Testis (tissue), 3 donors: ENCODE data around the gene STX18. TPM values are rescaled to one million over a fixed set of nuclear protein-coding genes. Genes with fewer than 3 reads are reported as not detected.

Experiments
- DNase-seq: peaks from one replicate; pipeline ENCODE4 v3.0.0-alpha.2; 2019
- H3K27ac ChIP-seq, 2 donors: fragments of 200-600 bp; sonication (generic); one replicate each; pipeline ENCODE4 v1.5.1; 2019
- H3K27me3 ChIP-seq: fragments of 200-600 bp; sonication (generic); one replicate; pipeline ENCODE4 v1.5.1; 2019
- H3K36me3 ChIP-seq: fragments of 200-600 bp; sonication (generic); one replicate; pipeline ENCODE4 v1.5.1; 2017; ENCODE audit warnings: low read depth; ENCODE audit errors: missing control alignments
- H3K4me1 ChIP-seq: fragments of 200-600 bp; sonication (generic); one replicate; pipeline ENCODE4 v1.5.1; 2019
- H3K4me3 ChIP-seq, 2 donors: fragments of 200-600 bp; sonication (generic); one replicate each; pipeline ENCODE4 v1.5.1; 2017 to 2019
- H3K9me3 ChIP-seq: fragments of 200-600 bp; sonication (generic); one replicate; pipeline ENCODE4 v1.5.1; 2017
- POLR2A ChIP-seq: fragments of 450-650 bp; IDR thresholded peaks from one replicate; pipeline ENCODE4 v1.6.1; 2017; ENCODE audit warnings: antibody characterized with exemption, mild to moderate bottlenecking, moderate library complexity
- WGBS, 2 donors: methylation state at CpG; one replicate each; pipeline ENCODE4 v1.1.5; 2018; 5-methylcytosine and 5-hydroxymethylcytosine counted together
- intact Hi-C: fragments of 100-400 bp; cut with DNase I; formaldehyde crosslinking; loops from one replicate; pipeline ENCODE4 v1.15.1; 2023; ENCODE audit warnings: low total_unique reads
- polyA plus RNA-seq: library from polyadenylated mRNA; stranded (reverse); fragments of 350-450 nt; fragmentation: Illumina TruSeq; extraction: RNeasy Lipid Tissue Mini Kit (QIAGEN cat#74804); gene quantifications from one replicate; pipeline ENCODE4 v1.2.3, GENCODE V29; 2014; ENCODE audit warnings: low read depth, low replicate concordance; ENCODE audit not compliant: insufficient read depth
- total RNA-seq, 2 donors: library from RNA; depleted of rRNA; stranded (reverse); fragments of >200 nt; gene quantifications; one replicate each; pipeline ENCODE4 v1.2.3, GENCODE V29; 2016
- TF ChIP-seq, protein P1 (sequence below), 3 experiments: fragments of 450-650 bp in 2 of 3; fragments of 200-600 bp in 1 of 3; sonication (generic) in 1 of 3; IDR thresholded peaks; one replicate each; pipeline ENCODE4 v1.5.1; 2016 to 2019; ENCODE audit warnings: antibody characterized with exemption in 3 of 3, mild to moderate bottlenecking in 2 of 3, moderate library complexity in 1 of 3

STX18 gene
- total and polyA plus RNA-seq, 3 donors from 2014 or later = 53.5 to 111 (median 55.0) TPM

GRCh38 chr4:4418676-4419390, 123.0 kb downstream of the STX18 start:
- DNase-seq = peak; percentile 8

DNA sequence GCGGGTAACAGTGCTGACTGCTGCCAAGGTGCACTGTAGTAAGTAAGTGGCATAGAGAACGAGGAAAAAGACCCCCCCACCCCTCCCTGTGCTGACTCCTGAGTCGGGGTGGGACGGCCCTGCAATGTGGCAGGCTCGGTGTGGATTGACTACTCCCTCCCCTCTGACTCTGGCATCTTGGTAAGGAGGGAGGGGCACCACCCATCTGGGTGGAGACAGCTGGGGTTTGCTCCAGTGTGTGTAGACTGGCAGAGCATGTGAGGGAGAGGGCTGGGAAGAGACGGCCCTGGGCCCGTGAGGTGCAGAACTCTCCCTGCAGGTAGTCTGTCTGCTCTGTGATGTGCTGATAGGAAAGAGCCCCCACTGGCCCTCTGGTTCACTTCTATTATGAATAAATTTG, 124.0 kb downstream of the STX18 start:
- H3K27me3 ChIP-seq = no peaks in the 10 kb centered on the region
- no peaks in the 10 kb centered on the region for H3K4me1 ChIP-seq
- H3K36me3 ChIP-seq = no peaks in the 10 kb centered on the region
- H3K27ac ChIP-seq = no peak overlapping the region
- no peaks in the 10 kb centered on the region for H3K9me3 ChIP-seq
- H3K4me3 ChIP-seq = no peak overlapping the region
- intact Hi-C loops = no loop called here
- DNase-seq = peak; percentile 12
- 68 to 83% methylated on average over 7 of the region's 7 CpGs for WGBS, 2 donors
- TF ChIP-seq POLR2A = no peak
- TF ChIP-seq, protein P1, sequence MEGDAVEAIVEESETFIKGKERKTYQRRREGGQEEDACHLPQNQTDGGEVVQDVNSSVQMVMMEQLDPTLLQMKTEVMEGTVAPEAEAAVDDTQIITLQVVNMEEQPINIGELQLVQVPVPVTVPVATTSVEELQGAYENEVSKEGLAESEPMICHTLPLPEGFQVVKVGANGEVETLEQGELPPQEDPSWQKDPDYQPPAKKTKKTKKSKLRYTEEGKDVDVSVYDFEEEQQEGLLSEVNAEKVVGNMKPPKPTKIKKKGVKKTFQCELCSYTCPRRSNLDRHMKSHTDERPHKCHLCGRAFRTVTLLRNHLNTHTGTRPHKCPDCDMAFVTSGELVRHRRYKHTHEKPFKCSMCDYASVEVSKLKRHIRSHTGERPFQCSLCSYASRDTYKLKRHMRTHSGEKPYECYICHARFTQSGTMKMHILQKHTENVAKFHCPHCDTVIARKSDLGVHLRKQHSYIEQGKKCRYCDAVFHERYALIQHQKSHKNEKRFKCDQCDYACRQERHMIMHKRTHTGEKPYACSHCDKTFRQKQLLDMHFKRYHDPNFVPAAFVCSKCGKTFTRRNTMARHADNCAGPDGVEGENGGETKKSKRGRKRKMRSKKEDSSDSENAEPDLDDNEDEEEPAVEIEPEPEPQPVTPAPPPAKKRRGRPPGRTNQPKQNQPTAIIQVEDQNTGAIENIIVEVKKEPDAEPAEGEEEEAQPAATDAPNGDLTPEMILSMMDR (IDR thresholded peaks at IDR 0.05) = no peak

More at GRCh38 chr4:4418676-4419390, 123.0 kb downstream of the STX18 start:
- Histone ChIP-seq H3K4me1 (no peaks in the 10 kb centered on the region), H3K27ac (no peak overlapping the region), H3K36me3 (no peaks in the 10 kb centered on the region), H3K27me3 (no peaks in the 10 kb centered on the region), H3K4me3 (no peak overlapping the region), H3K9me3 (no peaks in the 10 kb centered on the region)
- whole genome bisulfite sequencing, 2 donors = 73 to 76% methylated on average over 19 of the region's 19 CpGs
- TF ChIP-seq POLR2A = no peak
- TF ChIP-seq, protein P1 (IDR thresholded peaks at IDR 0.05) = no peak
- intact Hi-C loops = no loop called here

DNA sequence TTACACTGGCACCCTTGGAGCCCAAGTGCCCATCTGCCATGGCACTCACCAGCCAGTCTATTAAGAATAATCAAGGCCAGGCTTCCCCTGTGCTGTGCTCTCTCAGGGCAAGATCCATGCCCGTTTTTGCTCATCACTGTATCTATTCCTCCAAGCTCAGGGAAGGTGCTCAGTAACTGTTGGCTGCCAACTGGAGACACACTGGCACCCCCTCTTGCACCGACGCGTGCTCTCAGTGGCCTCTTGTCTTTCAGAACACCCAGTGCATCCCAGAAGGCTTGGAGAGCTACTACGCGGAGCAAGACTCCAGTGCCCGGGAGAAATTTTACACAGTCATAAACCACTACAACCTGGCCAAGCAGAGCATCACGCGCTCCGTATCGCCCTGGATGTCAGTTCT, 124.9 kb downstream of the STX18 start:
- no peak overlapping the region for H3K27ac ChIP-seq
- 94% methylated on average over 11 of the region's 11 CpGs for WGBS, 2 donors
- H3K36me3 ChIP-seq = no peaks in the 10 kb centered on the region

DNA sequence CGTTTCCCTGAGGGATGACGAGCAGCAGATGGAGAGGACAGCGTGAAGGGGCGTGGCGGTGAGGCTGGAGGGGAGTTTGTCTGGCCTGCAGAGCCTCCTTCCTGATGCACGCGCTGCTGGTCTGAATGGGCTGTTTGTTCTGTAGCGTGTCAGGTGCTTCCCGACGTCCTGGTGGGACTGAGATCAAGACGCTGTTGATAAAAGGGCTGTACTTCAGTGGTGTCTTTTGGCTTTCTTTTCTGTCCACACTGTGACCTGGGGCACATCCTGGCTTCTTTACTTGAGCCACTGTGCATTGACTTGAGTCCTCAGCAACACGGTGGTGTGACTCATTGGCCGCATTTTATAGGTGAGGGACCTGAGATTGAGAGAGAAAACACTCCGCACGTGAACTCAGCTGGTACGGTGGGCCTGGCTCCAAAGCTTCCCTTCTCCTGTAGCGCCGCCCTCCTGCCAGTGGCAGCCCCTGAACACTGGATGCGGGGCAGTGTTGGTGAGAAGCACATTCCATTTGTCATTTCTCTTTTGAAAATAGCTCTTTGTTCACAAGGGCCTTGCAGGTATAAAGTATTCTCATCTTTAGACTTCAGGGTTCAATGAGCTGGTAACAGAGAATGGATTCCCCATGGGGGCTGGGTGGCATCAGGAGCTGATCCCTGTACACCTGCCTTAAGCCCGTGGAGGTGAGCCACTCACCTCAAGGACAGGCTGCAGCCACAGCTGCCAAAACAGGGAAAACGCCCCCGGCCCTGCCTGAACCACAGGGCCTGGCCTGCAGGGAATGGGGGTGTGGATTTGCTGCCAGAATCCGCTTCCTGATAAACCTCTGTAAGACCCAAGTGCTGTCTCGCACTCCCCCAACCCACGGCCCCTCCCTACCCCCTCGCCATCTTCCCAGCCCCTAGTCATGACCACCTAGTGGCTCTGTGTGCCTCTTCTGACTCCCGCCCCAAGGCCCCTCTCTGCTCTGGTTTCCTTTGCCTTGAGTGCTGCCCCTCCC, 125.7 kb downstream of the STX18 start:
- Histone ChIP-seq H3K4me1 (no peaks in the 10 kb centered on the region), H3K27me3 (no peaks in the 10 kb centered on the region), H3K36me3 (no peaks in the 10 kb centered on the region), H3K27ac (no peak overlapping the region), H3K4me3 (no peak overlapping the region), H3K9me3 (no peaks in the 10 kb centered on the region)
- no peak for TF ChIP-seq POLR2A
- TF ChIP-seq, protein P1 (IDR thresholded peaks at IDR 0.05) = no peak
- WGBS, 2 donors = 81 to 88% methylated on average over 25 to 27 of the region's 27 CpGs
- intact Hi-C loops = no loop called here
- DNase-seq = no peak

More for the DNA sequence above, 124.9 kb downstream of the STX18 start:
- Histone ChIP-seq H3K4me3 (no peak overlapping the region), H3K4me1 (no peaks in the 10 kb centered on the region), H3K9me3 (no peaks in the 10 kb centered on the region), H3K27me3 (no peaks in the 10 kb centered on the region)
- intact Hi-C loops = no loop called here
- peak; percentile 11 for DNase-seq
- no peak for TF ChIP-seq POLR2A
- TF ChIP-seq, protein P1 (IDR thresholded peaks at IDR 0.05) = no peak
